Brain pericyte (primary cell): ENCODE results near the gene CLDN8.

ENCODE experiments used
- DNase-seq: peaks from one replicate; pipeline ENCODE4 v3.0.0-alpha.2; 2012; ENCODE audit warnings: low read depth, low spot score

The CLDN8 gene

DNA sequence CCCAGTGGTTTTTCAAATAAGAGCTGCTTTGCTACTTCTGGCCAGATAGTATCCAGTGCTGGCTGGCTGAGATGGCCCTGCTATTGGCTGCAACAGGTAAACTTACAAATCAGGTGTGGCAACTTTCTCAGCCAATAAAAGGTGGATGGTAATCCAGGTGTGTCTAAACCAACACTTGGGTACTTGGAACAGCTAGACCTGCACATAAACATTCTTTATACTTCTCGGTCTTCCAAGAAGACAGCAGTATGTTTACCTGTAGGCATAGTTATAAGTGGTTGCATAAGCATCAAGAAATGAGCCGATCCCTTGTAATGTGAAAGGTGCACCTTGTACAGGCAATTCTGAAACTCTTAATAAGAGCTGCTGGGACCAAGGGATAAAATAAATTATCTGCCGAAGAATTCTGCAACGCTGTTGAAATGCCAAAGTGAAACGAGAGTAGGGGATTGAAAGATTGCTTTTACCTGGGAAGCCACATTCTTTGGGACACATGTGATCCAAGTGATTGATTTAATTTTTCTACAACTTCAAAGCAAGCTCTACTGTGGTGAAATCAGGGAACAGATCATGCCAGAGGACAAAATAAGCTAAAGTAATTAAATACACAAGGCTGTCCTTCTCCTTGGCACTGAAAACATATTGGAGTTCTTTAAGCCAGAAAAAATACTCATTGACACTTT is at the start of gene CLDN8:
CLDN8 (minus strand) TSS at position 57 of the 683 bp plus-strand sequence. CDS start 172 bp downstream, outside the sequence.
- no peak for DNase-seq

- DNase-seq: no peak
Observed at GRCh38 chr21:30257773-30258172, 41.9 kb upstream of the CLDN8 start.

DNA sequence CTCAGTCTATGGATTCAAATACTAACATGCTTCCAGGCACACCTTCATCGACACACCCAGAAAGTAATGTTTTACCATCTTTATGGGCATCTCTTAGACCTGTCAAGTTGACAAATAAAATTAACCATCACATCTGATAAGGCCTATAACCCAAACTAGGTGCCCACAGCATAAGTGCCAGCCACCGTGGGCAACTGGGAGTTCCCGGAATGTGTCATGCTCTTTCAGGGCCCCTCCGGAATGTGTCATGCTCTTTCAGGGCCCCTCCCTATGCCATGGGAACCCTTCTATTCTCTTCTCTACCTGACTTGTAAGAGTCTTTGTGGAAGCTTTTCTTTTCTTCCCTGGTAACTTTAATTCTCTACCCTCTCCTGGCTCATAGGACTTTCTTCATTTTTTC is 40.2 kb upstream of the CLDN8 start:
- no peak for DNase-seq

GRCh38 chr21:30255679-30256078 is 39.8 kb upstream of the CLDN8 start:
- no peak for DNase-seq

DNA sequence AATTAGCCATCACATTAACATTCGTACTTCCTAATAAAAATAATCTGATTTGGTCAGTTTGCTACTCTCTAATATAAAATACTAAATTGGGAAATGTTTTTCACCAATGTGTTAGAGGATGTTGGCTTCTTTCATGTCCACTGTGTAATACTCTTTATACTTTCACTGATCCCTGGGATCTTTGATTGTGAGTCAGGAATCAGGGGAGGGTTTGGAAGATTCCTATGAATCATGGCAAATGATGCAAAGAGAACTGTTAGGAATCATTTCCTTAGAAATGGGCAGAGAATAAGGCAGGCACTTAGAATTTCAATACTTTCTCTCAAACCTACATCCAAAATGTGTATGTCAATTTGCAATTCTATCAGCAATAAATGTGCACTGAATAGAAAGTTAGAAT is 35.9 kb upstream of the CLDN8 start:
- DNase-seq: no peak

DNA sequence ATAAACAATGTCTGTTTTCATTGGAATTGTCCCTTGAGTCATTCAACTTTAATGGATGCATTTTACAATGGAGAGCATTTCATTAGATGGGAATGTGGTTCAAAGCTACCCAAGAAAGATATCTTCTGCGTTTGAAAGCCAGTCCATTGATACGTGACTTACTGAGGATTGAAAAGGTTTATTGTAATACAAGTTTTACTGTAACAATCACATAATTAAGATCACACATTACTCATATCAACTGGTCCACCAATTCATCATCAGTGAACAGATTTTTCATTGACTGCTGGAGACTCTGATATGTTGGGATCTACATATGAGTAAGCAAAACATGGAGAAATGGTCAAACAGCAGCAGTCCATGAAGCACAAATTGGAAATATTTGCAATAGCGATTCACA is 34.0 kb upstream of the CLDN8 start:
- DNase-seq: no peak

DNA sequence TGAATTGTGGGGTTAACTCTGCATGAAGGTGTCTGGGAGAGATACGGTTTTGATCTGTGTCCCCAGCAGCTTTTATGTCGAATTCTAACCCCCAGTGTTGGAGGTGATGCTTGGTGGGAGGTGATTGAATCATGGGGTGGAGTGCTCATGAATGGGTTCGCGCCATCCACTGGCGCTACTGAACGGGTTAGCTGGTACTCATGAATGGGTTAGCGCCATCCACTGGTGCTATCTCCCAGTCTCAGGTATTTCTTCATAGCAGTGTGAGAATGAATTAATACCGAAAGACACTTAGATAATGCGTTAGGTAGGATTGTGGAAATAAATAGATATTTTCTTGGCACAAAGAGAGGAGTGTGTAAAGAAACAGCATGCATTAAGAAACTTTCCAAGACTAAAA is 32.9 kb upstream of the CLDN8 start:
- no peak for DNase-seq

- no peak for DNase-seq
Observed at GRCh38 chr21:30245061-30245460, 29.2 kb upstream of the CLDN8 start.

- DNase-seq: no peak
Observed at GRCh38 chr21:30243691-30244090, 27.8 kb upstream of the CLDN8 start.

DNA sequence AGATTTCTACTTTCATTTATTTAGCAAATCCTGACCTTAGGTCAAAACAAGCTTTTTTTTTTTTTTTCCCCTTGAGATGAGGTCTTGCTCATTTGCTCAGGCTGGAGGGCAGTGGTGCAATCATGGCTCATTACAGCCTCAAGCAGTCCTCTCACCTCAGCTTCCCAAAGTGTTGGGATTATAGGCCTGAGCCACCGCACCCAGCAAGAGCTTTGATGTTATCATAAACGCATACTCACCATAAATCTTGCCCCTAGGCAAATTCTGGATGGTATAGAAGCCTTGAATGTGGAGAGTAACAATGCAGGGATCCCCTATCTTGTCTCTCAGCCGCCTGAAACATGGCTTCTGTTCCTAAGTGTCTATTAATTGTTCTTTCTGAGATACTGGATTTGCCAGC is 24.8 kb upstream of the CLDN8 start:
- DNase-seq: no peak

- DNase-seq: no peak
Observed at GRCh38 chr21:30238168-30238567, 22.3 kb upstream of the CLDN8 start.

- no peak for DNase-seq
Observed at GRCh38 chr21:30234643-30235042, 18.7 kb upstream of the CLDN8 start.

DNA sequence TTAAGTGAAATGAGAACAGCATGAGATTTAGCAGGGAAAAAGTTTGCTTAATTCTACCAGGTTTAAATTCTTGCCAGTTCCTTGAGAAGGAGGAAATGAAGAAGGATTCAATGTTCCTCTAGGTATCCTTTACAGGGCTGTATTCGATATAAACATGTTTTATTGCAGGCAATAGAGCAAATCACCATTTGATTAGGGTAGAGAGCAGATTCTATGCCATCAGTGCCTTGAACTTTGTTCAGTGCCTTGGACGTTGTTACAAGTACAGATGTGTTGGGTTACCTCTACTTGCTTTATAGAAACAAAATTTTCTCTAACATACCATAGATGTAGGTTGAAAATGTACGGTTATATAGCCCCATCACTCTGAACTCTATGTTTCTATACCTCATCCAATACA is 18.2 kb upstream of the CLDN8 start:
- DNase-seq: no peak

- no peak for DNase-seq
Observed at GRCh38 chr21:30233228-30234020, 17.5 kb upstream of the CLDN8 start.

GRCh38 chr21:30232011-30232410 is 16.1 kb upstream of the CLDN8 start:
- DNase-seq: no peak

- peak; percentile 85 for DNase-seq
Observed at GRCh38 chr21:30227633-30228404, 11.9 kb upstream of the CLDN8 start.

GRCh38 chr21:30227128-30227527 is 11.2 kb upstream of the CLDN8 start:
- no peak for DNase-seq

DNA sequence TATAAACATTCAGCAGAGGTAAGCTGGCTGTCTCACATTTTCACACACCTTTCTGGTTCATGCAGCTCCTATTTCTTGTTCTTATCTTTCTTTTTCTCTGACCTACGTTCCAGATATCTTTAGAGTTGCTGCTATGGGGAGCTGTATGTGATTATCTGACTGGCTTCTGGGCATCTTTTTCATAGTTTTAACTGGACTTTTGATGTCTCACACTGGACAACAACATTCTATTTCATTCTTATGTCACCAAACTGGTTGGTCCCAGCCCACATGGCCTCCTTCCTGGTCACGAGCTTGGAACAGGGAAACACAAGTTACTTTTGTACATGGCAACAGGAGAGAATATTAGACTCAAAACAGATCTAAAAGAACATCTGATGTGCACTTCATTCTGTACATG is 7.7 kb upstream of the CLDN8 start:
- DNase-seq: no peak

GRCh38 chr21:30222724-30223123 is 6.8 kb upstream of the CLDN8 start:
- DNase-seq: no peak

DNA sequence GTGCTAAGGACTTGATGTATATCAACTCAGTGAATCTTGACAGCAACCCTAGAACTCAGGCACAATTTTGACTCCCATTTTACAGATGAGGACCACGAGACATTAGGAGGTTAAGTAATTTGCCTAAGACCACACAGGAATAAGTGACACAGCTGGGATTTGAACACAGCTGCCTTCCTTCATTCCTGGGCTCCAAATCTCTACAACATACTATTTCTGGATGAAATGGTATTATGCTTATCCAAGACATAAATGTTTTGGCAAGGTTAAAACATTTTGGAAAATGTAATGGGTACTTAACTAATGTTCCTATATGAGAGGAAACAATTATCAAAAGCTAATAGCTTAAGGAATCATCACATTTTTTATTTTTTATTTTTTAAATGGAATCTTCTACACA is 4.8 kb downstream of the CLDN8 start:
- DNase-seq: no peak

DNA sequence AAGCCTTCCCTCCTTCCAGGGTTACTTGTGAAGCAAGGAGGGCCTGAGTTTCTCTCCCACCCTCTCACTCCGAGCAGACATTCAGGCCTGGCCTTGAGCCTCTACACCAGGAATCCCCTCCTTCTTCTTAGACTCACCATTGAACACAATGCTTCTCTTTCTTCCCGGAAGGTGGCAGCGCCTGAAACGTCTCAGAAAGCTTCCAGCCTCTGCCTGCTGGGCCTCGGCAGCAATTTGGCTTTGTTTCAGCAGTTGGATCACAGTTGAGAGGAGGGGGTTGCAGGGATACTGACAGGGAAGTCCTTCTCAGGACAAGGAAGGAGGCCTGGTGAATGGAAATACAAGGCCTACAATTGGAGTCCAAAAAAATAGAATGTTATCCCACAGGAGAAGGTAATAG is 6.3 kb downstream of the CLDN8 start:
- no peak for DNase-seq

DNA sequence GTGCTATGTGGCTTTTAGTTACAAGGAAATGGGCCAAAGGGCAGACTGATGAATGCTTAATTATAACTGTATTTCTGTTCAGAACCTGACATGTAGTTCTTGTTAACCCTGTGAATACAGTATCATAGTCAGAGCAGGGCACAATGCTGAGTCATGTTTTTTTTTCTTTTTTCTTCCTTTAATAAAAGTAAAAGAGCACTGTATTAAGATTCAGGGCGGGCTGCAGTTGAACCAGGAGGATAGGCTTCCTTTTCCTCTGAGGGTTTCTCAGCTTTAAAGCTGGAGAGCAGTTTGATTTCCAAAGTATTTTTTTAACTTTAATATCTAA is 8.7 kb downstream of the CLDN8 start:
- no peak for DNase-seq
